SK-N-SH treated with all-trans-retinoic acid at 6 μM for 48 hours (cell line): ENCODE data around the gene GGTA1.

Source experiments
- GLIS3 ChIP-seq: fragments of 250-450 bp; sonication (Bioruptor Pico); IDR thresholded peaks from 2 replicates; pipeline ENCODE4 v1.5.0; 2020; ENCODE audit warnings: mild to moderate bottlenecking, moderate library complexity
- OSR1 ChIP-seq: fragments of 250-450 bp; sonication (Bioruptor Pico); IDR thresholded peaks from 2 replicates; pipeline ENCODE4 v1.8.0; 2022; ENCODE audit warnings: moderate library complexity, mild to moderate bottlenecking, inconsistent platforms
- SNAI2 ChIP-seq: fragments of 250-450 bp; sonication (Bioruptor Pico); IDR thresholded peaks from 2 replicates; pipeline ENCODE4 v1.5.0; 2020; ENCODE audit warnings: mild to moderate bottlenecking, moderate library complexity
- TCF4 ChIP-seq: fragments of 250-450 bp; sonication (Bioruptor Pico); IDR thresholded peaks from 2 replicates; pipeline ENCODE4 v1.8.0; 2021; ENCODE audit warnings: mild to moderate bottlenecking, moderate library complexity, borderline replicate concordance
- TOX ChIP-seq: fragments of 250-450 bp; sonication (Bioruptor Pico); IDR thresholded peaks from 2 replicates; pipeline ENCODE4 v1.8.0; 2021; ENCODE audit warnings: mild to moderate bottlenecking, moderate library complexity, borderline replicate concordance
- ZFP3 ChIP-seq: fragments of 250-450 bp; sonication (Bioruptor Pico); IDR thresholded peaks from 2 replicates; pipeline ENCODE4 v1.5.0; 2020; ENCODE audit warnings: mild to moderate bottlenecking, moderate library complexity
- ZFP30 ChIP-seq: fragments of 450-650 bp; formaldehyde crosslinking; IDR thresholded peaks from 2 replicates; pipeline ENCODE4 v1.5.0; 2022; ENCODE audit warnings: mild to moderate bottlenecking, moderate library complexity
- TF ChIP-seq, protein P1 (sequence below): fragments of 250-450 bp; sonication (Bioruptor Pico); IDR thresholded peaks from 2 replicates; pipeline ENCODE4 v1.8.0; 2020; ENCODE audit warnings: mild to moderate bottlenecking, moderate library complexity, borderline replicate concordance

DNA sequence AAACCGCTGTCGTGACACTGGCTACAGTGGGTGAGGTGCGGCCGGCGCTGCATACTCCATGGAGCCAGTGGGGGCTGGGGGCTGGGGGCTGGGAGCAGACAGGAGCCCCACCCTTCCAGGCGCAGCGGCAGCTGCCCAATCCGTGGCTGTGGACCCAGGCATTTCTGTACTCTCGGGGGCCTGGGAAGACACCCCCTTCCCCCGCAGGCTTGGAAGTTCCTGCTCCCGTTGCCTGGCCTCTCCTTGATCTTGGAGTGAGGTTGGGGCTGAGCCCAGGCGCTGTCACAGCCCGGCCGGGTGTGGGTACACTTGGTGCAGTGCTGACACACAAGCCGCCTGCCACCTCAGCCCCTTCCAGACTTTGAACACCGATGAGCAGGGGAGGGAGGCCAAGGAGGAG lies 27.7 kb upstream of the GGTA1 start:
- TF ChIP-seq ZFP3 (no peak), TOX (CRISPR knock-in tag) (no peak), GLIS3 (CRISPR knock-in tag) (no peak), TCF4 (CRISPR knock-in tag) (no peak), SNAI2 (CRISPR knock-in tag) (no peak), ZFP30 (CRISPR knock-in tag) (no peak), OSR1 (CRISPR knock-in tag) (no peak)
- TF ChIP-seq, protein P1, sequence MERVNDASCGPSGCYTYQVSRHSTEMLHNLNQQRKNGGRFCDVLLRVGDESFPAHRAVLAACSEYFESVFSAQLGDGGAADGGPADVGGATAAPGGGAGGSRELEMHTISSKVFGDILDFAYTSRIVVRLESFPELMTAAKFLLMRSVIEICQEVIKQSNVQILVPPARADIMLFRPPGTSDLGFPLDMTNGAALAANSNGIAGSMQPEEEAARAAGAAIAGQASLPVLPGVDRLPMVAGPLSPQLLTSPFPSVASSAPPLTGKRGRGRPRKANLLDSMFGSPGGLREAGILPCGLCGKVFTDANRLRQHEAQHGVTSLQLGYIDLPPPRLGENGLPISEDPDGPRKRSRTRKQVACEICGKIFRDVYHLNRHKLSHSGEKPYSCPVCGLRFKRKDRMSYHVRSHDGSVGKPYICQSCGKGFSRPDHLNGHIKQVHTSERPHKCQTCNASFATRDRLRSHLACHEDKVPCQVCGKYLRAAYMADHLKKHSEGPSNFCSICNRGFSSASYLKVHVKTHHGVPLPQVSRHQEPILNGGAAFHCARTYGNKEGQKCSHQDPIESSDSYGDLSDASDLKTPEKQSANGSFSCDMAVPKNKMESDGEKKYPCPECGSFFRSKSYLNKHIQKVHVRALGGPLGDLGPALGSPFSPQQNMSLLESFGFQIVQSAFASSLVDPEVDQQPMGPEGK (CRISPR knock-in tag) = no peak
